GM18867 (cell line): Measurements from ENCODE around the gene CDCA5.

Experiments used
- ATAC-seq: cut with Tn5 transposase; IDR thresholded peaks from one replicate; pipeline ENCODE4 v1.9.1; 2021; ENCODE audit warnings: mild to moderate bottlenecking, moderate library complexity; ENCODE audit not compliant: unreplicated experiment

The CDCA5 gene, protein sequence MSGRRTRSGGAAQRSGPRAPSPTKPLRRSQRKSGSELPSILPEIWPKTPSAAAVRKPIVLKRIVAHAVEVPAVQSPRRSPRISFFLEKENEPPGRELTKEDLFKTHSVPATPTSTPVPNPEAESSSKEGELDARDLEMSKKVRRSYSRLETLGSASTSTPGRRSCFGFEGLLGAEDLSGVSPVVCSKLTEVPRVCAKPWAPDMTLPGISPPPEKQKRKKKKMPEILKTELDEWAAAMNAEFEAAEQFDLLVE

DNA sequence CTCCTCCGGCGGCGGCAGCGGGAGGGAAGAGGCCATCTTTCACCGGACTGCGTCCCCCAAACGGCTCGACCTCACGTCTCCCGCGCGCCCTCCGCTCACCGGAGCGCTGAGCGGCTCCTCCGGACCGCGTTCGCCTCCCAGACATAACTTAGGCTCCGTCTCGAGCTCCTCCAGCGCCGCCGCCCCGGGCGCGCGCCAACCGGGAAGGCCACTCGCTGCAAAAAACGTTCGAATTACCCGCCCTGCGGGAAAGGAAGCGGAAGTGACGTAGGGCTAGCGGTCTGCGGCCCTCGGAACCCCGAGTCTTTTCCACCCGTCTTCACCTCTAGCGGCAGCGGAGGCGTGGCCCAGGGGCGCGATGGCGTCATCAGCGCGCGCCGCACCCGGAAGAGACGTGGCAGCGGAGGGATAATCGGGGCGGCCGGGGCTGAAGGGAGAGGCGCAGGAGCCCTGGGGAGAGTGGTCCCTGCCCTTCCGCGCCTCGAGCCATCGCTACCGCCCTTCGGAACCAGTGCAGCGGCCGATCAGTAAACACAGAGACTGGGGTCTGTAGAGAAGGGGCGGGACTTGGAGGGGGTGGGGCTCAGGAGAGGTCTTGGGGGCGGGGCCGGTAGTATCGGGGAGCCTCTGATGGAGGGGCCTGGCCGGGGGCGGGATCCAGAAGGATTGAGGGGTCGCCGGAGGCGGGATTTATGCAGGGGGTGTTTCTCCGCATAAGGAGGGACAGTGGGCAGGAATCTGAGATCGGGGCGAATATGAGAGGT, at the start of gene CDCA5, which contains the start of gene ZFPL1:
TSS of gene CDCA5 (minus strand) at position 207 of the 764 bp plus-strand sequence. CDS start at position 145, 62 bp downstream.
TSS of gene ZFPL1 (plus strand) at position 389 of the 764 bp plus-strand sequence. CDS start 477 bp downstream, outside the sequence.
- ATAC-seq = peak; percentile 80

DNA sequence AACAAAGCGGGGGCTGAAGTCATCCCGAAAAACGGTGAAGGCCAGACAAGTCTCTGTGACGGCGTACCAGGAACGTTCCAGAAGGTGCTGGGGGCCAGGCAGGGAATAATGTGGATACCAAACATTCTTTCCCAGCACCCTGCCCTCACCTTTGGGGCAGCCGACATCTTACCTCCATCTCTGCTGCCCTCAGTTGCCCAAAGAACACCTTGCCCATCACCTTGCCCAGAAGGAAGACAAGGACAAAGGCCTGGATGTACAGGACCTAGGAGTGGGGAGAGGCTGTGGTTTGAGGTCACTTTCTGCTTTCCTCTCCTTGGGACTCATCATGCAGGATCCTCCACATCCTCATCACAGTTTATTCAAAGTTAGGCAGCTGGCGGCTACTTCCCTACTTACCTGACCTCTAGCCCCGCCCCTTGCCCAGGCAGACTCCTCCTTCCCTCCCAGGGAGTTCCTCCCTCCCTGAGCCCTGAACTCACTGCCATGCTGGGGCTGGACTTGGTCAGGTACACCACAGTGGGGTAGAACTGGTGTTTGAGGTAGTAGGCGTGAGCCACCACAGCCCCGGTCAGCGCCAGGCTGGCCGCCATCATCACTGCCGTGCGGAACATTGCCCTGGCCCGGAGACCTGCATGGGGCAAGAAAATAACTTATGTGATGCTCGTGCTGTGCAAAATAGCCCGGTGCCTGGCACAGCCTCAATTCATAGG, 49.3 kb upstream of the CDCA5 start:
- no peak for ATAC-seq

DNA sequence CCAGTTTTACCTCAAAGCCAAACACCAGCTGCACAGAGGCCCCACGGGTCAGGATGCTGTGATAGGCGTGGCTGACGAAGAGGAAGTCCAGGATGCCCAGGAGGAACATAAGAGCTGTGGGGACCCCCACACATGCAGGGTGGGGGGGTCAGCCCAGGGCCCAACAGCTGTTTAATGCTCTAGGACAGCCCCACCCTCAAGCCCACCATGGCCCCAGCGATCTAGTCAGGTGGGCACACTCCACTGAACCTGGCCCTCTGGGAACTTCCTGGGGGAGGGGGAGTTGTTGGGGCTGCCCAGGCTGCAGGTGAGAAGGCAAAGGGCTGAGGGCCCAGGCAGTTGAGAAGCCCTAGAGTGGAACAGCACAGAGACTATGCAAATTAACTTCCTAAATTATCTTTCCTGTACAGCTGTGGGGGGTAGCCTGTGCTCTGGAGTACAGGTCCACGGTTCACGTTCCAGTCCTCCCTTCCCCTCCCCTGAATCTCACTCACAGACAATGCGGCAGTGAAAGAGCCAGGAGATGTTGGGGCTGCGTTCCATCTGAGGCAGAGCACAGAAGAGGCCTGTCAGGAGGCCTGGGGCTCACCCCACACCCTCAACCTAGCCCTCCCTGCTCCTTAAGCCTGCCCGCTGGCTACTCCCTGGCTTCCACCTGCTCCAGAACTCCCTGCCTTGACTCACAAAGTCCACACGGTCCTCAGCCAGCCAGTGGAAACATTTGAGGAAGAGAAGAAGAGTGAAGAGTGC, 48.6 kb upstream of the CDCA5 start:
- ATAC-seq = no peak

DNA sequence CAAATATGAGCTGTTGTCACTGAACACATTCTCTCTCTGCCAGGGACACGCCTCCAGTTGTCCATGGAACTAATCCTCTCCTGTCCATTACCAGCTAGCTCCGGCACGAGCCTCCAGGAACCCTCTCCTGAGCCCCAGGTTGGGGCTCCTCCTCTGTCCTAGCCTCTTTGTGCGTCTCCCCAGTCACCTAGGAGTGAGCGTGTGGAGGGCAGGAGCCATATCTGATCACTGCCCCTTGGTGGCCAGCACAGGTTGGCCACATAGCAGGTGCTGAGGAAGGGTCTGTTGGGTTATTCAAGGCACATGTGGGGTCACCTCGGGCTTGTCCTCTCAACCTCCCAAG, 48.0 kb upstream of the CDCA5 start:
- no peak for ATAC-seq

DNA sequence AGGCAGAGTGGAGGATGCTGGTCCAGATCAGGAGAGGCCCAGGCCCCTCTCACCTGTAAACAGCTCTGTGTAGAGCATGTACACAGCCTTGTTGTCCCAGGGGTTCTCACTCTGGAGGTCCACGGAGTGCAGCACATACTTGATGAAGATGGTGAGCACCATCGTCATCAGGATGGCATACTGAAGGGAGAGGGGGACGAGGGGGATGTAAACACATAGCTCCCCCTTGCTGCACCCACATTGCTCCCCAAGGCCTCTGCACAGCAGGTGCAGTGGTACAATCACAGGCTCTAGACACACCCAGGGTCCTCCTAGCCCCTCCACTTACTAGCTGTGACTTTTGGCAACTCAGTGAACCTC, 47.6 kb upstream of the CDCA5 start:
- ATAC-seq = no peak

DNA sequence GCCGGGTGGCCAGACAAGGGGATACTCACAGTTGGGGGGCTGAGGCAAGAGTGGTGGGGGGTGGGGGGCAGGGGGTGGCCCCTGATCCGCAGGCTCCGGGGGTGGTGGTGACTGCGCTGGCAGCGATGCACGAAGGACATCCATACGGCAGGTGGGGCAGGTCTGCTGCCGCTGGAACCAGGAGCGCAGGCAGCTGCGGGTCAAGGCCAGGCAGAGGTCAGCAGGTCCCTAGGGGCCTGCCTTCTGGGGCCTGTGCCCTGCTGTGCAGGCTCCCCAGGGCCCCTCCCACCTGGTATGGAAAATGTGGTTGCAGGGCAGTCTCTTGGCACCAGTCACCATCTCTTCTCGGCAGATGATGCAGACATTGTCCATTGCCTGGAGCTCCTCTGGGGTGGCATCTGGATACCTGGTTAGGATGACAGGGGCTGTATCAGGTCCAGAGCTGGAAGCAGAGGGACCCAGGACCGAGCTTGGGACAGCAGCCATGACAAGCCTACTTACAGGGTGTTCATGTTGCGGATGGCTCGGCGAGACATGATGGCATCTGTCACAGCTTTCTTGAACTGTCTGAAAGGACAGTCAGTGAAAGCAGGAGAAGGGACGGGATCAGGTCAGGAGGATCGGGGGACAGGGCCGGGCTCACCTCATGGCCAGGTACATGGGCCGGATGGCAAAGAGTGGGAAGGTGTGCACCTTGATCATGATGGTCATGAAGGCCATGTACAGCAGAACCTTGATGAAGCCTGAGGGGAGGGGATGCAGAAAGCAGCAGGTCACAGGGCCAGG, 47.0 kb upstream of the CDCA5 start:
- no peak for ATAC-seq

DNA sequence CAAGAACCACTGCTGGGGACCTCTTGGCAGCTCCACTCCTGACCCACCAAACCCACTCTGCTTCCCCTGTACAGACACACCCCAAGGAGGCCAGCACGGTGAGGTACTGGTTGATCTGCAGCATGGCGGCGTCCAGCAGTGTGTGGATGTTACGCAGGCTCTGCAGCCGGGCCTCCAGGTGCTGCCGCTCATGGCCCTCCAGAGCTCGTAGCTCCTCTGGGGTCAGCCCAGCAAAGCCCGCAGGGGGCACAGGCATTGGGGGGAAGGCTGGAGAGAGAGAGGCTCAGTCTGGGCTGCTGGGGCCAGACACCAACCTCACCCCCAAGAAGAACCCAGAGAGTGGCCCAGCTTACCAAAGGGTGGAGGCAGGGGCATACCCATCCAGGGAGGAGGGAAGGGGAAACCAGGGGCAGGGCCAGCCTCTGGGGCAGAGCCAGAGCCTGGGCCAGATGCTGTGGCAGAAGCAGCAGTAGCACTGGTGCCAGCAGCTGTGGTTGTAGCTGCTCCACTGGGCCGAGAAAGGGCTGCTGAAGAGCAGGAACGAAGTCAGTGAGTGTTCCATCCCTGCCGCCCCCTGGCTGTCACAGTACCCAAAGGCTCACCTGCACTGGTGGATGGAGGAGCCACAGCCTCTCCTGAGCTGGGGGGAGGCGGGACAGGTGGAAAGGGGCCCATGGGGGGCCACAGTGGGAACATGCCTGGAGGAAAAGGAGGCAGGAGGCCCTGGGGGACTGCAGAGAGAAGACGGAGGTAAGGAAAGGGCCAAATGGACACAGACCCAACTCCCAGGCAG, 46.0 kb upstream of the CDCA5 start:
- no peak for ATAC-seq

DNA sequence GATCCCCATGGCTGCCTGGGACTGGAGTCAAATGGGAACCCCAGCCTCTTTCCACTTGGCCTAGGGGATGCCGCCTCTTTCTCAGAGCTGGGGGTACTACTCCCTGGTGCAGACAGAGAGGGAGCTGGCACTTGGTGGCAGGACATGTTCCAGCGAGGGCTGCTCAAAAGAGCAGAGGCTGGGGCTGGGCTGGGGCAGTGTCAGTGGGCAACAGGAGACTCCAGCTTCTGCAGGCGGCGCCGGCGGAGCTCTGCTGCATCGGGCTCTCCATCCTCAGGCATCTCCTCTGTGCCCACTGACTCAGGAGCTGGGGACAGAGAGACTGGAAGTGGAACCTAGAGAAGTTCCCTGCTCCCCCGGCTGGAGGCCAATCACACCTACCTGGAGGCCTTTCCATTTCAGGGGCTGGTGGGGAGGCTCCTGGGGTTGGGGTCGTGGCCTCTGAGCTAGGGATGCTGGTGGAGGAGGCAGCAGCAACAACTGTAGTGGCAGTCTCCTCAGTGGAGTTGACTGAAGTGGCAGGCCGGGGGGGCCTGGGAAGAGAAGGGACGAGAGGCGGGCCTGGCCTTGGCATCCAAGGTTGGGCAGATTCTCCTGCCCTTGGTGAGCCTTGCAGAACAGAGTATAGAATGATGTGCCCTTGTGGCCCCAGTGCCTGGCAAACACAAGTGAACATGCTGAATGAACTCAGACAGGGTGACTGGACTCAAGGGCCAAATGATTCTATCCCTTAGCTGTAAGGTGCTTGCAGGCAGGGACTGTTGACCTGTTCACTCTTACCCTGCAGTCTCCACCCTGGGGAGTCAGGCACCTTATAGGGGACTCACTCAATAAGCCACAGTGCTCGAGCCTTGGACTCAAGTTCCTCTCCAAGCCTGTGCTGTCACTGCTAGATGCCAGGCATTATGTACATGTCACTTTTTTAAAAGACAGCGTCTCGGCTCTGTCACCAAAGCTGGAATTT, 44.6 kb upstream of the CDCA5 start:
- no peak for ATAC-seq

DNA sequence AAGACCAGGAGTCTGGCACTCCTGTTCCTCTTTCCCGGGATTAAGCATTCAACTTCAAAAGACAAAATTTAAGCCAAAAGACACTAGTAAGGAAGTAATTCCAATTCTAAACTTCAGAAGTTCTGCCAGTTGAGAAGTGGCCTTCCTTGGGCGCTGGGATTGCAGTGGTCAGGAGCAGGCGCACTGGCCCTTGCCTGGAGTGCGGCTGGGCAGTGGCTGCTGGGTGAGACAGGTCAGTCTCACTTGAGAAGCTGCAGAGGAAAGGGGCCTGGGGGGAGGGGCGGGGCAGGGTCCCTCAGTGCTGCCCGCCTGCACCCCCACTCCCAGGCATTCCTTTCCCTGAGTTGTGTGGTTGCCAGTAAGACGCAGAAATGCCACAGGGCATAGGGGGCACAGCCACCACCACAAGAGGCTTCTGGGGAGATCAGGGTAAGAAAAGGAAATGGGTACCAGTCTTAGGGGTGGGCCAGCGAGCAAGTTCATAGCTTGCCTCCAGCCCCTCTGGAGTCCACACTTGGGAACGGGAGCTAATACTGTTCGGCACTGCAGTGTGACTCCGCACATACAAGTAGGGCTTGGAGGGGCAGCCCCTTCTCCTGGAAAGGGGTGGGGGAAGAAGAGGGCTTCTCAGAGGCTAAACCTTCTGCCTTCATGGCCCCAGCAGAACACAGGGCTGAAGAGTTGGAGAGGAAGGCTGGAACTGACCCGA, 43.8 kb upstream of the CDCA5 start:
- ATAC-seq = no peak

DNA sequence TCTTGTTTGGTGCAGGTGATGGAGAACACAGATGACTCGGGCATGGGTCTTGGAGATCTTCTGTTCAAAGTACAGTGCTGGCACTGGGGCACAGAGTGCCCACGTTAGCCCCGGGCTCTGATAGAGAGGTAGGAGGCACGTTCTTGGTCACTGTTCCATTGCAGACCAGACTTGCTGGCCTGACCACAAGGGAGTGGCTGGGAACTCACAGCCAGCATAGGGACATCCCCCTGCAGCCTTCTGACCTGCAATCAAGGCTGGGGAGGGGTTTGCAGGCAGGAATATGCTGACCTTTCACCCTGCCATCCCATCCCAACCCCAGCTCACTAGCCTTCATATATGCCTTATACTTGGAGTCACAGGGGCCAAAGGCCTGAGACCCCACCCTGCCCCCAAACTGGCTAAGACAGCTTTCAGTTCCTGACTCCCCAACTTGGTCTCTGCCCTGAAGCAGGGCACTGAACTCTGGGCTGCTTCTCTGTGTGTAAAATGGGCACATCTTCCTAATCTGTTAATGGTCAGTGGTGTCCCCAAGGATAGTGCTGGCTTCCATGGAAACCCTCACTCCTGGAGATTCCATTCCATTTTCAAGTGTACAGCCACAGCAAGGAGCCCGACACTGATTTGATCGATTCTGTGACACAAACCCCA, 42.9 kb upstream of the CDCA5 start:
- no peak for ATAC-seq

DNA sequence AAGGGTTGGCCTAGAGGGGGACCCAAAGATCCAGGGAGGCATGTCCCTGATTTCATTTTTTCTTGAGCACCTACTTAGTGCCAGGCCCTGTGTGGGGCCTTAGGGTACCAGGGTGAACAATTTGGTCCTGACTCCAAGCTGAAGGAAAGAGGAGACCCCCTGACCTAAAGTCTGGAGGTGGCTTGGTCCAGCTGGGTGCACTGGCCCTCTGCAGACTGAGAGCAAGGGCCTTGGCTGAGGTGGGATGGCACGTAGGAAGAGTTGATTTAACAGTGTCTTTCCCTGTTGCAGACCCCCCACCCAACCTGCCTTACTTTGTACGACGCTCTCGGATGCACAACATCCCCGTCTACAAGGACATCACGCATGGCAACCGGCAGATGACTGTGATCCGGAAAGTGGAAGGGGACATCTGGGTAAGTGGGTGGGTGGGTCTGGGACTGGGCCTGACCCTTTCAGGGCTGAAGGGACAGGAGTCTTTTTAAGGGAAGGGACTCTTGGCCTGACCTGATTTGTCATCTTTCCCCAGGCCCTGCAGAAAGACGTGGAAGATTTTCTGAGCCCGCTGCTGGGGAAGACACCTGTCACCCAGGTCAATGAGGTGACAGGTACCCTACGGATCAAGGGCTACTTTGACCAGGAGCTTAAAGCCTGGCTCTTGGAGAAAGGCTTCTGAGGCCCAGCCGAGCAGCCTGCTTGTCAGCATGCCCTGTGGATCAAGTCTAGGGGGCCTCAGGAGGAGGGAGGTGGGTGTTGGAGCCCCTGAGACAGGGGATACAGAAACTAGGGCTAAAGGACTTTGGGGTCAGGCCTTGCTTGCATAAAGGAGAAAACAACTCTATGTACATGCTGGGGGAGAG, 41.6 kb upstream of the CDCA5 start:
- ATAC-seq = no peak

DNA sequence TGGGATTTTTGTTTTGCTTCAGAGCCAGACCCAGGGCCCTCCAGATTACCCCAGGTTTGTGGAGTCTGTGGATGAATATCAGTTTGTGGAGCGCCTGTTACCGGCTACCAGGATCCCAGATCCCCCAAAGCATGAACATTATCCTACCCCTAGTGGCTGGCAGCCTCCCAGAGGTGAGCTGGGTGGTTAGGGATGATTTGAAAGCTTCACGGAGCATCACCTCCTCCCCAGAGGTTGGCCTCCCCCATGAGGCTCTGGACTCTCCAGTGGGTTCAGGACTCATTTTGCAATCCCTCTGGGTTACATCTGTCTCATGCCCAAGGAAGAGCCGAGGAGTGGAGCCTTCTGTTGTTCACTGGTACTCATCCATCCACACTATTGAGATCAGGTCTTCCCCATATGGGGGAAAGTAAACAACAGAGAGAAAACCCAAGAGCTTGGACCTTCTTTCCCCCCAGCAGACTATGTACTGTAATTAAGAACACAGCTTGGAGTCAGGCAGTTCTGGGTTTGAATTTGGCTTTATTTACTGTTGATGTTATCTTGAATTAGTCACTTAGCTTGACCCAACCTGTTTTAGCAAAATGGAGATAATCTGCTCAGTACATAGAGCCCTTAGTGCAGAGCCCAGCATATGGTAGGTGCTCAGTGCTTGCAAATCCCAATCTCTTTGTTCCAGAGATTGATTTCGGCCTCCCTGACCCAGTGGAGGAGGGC, 40.8 kb upstream of the CDCA5 start:
- no peak for ATAC-seq

DNA sequence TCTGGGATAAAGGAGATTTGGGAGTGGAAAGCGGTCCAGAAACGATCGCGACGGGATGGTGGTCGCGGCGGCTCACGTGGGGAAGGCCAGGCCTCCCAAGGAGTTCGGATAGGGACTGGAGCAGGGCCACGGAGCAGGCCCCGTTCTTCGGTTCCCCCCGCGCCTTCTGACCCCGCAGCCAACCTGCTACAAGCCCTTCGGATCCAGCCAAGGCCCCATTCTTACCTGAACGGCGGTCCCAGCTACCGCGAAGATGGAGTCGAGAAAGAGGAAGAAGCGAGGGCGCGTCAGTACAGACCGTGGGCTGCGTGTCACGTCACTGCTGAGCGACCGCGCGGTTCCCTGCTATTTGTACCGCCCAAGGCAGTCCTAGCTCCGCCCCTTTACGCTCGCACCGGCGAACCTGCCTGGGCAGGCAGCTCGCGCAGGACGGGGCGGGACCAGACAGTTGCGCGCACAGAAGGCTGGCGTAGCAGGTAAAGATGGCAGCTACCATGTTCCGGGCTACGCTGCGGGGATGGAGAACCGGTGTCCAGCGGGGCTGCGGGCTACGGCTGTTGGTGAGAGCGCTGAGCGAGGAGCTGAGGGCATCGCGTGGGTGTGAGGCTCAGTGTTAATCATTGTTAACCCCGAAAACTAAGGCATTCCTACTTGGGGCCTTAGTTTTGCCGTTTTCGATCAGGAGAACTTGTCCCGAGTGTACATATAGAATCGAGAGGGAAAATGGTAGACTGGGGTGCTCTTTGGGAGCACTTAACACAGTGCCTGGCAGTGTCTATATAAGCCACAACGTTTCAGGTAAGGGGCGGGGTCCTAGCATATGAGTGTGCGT, 38.2 kb upstream of the CDCA5 start, which contains the start of the genes FAU and MRPL49:
TSS of gene FAU (minus strand) at position 270 of the 832 bp plus-strand sequence. CDS start 321 bp downstream, outside the sequence.
TSS of gene MRPL49 (plus strand) at position 457 of the 832 bp plus-strand sequence. CDS start at position 483, 26 bp downstream.
- ATAC-seq = peak; percentile 61

DNA sequence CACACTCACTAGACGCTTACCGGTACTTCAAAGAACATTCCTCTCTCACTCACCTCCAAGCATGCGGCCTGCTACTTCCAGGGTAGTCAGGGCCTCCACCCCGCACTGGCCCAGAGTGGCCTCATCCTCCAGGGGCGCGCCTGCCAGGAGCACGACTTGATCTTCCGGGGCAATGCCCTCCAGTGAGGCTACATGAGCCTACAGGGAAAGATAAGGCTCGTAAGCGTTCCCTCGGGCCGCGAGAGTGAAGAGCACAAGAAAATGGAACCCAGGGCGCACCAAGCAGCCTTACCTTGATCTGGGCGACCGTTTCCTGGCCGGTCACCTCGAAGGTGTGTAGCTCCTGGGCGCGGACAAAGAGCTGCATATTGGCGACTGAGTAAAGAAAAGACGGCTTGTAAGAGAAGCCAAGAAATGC, 37.6 kb upstream of the CDCA5 start:
- no peak for ATAC-seq

DNA sequence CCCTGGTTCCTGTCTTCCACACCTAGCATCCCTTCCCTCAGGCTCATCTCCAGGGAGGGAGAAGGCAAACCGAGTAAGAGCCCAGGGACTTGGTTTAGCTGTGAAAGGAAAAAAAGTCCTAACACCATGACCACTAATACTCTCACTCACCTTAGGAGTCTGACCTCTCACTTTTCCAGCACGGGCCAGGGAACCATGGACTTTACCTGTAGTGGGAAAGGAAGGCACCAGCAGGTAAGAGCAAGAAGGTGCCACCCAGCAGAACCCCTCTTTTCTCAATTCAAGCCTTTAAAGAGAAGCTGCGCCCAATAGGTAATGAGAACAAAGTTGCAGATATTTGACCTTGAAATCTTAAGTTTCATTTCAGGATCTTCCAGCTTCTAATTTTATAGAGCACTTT, 37.0 kb upstream of the CDCA5 start:
- ATAC-seq = no peak
